HG02852 (cell line): ENCODE data around the gene FGFR4.

ENCODE experiments used
- ATAC-seq: cut with Tn5 transposase; IDR thresholded peaks from one replicate; pipeline ENCODE4 v1.9.1; 2021; ENCODE audit warnings: mild to moderate bottlenecking, moderate library complexity; ENCODE audit not compliant: unreplicated experiment

FGFR4 gene

DNA sequence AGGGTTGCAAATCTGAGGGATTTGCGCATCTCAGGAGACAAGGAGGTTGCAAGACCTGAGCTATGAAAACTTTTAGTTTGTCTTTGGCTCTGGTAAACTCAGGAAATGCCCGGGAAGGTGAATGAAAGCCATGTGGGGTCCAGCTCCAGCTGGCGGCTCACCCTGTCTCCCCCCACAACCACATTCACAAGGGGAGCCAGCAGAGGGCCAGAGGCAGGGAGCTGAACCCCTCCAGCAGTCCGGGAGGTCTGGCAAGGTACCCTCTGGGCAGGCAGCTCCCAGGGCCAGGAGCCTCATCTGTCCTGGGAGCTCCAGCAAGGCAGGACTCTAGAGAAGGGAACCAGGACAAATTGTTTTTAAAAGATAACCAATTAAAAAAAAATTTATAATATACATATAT is 2.5 kb upstream of the FGFR4 start:
- no peak for ATAC-seq

DNA sequence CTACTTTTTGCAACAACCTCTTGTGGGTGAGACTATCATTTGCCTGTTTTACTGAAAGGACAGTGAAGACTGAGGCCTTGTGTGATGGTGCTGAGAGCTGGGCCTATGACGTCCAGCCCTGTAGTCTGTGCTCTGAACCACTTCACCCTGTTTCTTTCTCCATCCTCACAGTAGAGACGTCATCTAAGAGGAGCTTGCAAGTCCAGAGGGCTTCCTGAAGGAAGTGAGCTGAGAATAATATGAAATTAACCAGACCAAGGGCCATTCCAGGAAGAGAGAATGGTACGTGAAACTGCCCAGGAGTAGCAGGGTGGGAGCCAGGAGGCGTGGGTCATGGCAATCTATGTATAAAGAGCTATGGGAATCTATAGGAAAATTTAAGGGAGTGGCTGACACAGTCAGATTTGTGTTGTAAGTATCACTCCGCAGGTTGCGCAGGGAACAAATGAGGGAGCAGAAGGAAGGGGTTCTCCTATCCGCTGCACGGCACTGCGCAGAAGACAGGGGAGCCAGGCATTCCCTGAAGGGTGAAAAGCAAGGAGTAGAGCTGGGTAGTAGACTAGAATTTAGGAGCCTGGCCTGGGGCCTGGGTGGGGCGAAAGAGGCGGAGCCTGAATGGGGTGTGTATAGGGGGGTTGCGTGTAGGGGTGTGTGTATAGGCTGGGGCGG is 596 bp upstream of the FGFR4 start:
- no peak for ATAC-seq

DNA sequence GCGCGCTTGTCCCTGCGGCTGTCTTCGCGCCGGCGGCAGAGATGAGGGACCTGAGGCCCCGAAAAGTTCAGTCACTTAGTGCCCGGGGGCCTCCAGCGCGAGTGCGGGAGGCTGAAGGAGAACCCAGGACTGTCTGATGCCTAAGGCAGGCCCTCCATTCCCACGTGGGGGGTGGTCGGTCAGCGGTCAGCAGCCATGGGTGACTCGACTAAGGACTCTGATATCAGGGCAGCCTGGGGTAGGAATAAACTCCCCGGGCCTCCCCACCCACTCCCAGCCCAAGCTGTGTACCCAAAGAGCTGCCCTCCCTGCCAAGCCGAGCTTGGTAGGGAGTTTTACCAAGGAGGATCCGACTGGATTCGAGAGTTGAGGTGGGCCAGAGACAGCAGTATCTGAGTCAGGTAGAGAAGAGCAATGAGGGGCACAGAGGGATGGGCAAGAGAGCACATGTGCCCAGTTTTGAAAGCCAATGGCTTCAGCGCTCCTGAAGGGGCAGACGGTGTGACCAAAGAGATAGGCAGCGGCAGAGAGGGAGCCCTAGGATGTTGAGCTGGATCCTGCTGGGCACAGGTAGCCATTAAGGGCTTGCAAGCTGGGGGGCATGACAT is 787 bp downstream of the FGFR4 start:
- no peak for ATAC-seq

DNA sequence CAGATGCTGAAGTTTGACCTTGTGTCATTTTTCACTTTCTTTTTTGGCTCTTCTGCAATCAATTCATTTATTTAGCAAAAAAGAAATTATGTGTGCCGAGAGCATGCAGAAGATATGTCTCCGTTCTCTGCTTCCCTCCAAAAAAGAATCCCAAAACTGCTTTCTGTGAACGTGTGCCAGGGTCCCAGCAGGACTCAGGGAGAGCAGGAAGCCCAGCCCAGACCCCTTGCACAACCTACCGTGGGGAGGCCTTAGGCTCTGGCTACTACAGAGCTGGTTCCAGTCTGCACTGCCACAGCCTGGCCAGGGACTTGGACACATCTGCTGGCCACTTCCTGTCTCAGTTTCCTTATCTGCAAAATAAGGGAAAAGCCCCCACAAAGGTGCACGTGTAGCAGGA is 2.4 kb downstream of the FGFR4 start:
- ATAC-seq, result no peak

DNA sequence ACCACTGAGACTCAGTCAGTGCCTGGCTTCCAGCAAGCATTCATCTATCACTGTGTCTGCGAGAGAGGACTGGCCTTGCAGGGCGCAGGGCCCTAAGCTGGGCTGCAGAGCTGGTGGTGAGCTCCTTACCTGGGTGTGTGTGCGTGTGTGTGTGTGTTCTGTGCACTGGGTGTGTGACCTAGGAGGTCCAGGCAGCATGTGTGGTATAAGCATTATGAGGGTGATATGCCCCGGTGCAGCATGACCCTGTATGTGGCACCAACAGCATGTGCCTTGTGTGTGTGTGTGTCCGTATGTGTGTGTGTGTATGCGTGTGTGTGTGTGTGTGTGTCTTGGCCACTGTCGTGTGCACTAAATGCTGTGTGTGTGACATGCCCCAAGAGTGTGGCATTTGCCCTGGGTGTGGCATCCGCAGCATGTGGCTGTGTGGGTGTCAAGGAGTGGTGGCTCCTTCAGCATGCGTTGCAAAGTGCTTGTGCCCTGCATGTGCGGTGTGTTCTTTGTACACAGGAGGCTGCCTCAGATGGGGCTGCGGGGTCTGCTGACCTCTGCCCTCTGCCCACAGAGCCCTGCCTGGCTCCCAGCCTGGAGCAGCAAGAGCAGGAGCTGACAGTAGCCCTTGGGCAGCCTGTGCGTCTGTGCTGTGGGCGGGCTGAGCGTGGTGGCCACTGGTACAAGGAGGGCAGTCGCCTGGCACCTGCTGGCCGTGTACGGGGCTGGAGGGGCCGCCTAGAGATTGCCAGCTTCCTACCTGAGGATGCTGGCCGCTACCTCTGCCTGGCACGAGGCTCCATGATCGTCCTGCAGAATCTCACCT is 3.3 kb downstream of the FGFR4 start:
- no peak for ATAC-seq

DNA sequence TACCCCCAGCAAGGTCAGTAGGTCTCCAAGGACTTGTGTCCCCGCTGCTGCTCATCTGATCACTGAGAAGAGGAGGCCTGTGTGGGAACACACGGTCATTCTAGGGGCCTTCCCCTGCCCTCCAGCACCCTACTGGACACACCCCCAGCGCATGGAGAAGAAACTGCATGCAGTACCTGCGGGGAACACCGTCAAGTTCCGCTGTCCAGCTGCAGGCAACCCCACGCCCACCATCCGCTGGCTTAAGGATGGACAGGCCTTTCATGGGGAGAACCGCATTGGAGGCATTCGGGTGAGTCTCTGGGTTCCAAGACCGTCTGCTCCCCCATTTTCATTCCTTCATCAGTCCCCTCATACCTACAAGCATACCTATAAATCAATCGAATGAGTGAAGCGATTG is 4.1 kb downstream of the FGFR4 start:
- no peak for ATAC-seq

DNA sequence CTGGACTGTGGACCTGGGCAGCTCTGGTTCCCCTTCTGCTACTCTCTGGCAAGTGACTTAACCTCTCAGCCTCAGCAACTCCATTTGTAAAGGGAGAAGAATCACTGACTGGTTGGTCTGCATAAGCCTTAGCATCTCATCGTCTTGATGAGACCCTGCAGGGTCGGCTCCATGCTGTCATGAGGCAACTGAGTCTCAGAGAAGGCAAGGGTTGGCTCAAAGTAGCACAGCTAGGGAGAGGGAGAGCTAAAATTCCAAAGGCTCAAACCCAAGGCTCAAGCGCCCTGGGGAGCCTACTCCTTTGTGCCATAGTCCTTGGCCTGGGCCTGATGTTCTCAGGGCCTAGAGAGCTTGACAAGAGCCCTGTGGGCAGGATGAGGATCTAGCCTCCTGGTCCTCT is 4.5 kb downstream of the FGFR4 start:
- no peak for ATAC-seq

DNA sequence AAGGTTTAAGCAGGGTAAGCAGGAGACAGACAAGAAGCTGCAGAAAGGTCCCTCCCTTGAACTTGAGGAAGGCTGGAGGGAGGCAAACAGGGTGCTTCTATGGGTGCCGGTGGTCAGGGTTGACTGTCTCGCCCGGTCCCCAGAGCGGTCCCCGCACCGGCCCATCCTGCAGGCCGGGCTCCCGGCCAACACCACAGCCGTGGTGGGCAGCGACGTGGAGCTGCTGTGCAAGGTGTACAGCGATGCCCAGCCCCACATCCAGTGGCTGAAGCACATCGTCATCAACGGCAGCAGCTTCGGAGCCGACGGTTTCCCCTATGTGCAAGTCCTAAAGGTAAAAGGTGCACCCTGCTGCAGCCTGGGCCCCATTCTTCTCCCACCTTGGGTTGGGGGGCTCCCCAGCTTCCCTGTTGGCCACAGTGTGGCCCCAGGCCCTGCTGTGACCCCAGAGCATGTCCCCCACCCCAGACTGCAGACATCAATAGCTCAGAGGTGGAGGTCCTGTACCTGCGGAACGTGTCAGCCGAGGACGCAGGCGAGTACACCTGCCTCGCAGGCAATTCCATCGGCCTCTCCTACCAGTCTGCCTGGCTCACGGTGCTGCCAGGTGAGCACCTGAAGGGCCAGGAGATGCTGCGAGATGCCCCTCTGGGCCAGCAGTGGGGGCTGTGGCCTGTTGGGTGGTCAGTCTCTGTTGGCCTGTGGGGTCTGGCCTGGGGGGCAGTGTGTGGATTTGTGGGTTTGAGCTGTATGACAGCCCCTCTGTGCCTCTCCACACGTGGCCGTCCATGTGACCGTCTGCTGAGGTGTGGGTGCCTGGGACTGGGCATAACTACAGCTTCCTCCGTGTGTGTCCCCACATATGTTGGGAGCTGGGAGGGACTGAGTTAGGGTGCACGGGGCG is 5.7 kb downstream of the FGFR4 start:
- ATAC-seq, result no peak

DNA sequence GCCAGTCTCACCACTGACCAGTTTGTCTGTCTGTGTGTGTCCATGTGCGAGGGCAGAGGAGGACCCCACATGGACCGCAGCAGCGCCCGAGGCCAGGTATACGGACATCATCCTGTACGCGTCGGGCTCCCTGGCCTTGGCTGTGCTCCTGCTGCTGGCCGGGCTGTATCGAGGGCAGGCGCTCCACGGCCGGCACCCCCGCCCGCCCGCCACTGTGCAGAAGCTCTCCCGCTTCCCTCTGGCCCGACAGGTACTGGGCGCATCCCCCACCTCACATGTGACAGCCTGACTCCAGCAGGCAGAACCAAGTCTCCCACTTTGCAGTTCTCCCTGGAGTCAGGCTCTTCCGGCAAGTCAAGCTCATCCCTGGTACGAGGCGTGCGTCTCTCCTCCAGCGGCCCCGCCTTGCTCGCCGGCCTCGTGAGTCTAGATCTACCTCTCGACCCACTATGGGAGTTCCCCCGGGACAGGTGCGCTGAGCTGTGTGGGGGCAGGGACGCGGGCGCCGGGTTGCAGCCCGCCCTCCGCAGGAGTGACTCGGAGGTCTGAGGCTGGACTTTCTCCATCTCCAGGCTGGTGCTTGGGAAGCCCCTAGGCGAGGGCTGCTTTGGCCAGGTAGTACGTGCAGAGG is 6.5 kb downstream of the FGFR4 start:
- no peak for ATAC-seq

DNA sequence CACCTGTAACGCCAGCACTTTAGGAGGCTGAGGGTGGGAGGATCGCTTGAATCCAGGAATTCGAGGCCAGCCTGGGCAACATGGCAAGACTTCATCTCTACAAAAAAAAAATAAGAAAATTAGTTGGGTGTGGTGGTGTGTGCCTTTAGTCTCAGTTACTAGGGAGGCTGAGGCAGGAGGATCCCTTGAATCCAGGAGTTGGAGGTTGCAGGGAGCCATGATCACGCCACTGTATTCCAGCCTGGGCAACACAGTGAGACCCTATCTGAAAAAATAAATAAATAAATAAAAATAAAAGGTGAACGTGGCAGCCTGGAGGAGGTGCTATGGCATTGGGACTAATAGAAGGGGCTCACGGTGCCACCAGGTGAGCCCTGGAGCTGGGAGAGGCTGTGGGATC is 7.1 kb downstream of the FGFR4 start:
- ATAC-seq, result no peak

DNA sequence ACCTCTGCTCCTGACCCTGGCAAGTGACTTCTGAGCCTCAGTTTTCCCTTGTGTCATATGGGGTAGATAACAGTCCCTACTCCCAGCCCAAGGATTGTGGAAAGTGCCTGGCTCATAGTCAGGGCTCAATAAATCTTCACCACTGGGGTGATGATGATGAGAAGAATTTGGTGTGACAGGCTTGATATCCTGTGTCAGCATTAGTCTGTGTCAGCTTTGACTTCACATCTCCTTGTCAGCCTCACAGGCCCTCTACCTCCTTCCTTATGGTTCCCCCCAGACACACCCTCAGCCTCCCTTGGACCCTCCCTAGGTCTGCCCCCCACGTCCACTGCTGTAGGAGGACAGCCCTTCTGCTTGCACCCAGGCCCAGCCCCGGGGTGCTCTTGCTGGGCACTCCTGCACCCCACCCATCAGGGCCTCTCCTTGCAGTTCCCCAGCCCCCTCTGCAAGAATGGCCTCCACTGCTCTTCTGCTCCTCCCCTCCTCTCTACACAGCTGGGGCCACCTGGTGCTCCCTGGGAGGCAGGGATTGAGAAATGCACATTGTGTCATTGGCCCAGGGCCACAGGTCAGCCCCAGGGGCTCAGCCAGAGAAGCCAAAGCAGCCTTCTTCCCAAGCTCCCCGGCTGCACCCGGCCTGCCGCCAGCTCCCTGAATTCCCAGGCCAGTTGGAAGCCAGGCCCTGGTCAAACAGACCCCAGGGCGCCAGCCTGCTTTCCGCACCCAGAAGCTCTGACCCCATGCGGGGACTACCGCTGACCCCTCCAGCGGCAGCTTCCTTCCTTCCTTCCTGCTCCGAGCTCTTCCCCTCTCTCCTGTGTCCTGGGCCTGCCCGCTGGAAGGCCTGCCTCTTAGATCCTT is 7.7 kb downstream of the FGFR4 start:
- no peak for ATAC-seq

DNA sequence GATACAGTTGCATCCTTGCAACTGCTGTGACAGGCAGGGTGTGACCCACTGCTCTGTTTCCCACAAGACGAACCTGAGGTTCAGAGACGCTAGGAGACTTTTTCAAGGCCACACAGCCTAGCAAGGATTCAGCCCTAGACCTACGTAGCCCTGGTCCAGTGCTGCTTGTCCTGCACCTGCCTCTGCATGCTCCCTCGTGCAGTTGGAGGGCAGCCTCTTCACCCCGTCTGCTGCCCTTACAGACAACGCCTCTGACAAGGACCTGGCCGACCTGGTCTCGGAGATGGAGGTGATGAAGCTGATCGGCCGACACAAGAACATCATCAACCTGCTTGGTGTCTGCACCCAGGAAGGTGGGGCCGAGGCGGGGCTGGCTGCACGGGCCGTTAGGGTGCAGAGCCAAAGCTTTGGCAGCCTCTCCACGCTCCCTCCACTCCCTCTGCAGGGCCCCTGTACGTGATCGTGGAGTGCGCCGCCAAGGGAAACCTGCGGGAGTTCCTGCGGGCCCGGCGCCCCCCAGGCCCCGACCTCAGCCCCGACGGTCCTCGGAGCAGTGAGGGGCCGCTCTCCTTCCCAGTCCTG is 8.5 kb downstream of the FGFR4 start:
- ATAC-seq, result no peak

DNA sequence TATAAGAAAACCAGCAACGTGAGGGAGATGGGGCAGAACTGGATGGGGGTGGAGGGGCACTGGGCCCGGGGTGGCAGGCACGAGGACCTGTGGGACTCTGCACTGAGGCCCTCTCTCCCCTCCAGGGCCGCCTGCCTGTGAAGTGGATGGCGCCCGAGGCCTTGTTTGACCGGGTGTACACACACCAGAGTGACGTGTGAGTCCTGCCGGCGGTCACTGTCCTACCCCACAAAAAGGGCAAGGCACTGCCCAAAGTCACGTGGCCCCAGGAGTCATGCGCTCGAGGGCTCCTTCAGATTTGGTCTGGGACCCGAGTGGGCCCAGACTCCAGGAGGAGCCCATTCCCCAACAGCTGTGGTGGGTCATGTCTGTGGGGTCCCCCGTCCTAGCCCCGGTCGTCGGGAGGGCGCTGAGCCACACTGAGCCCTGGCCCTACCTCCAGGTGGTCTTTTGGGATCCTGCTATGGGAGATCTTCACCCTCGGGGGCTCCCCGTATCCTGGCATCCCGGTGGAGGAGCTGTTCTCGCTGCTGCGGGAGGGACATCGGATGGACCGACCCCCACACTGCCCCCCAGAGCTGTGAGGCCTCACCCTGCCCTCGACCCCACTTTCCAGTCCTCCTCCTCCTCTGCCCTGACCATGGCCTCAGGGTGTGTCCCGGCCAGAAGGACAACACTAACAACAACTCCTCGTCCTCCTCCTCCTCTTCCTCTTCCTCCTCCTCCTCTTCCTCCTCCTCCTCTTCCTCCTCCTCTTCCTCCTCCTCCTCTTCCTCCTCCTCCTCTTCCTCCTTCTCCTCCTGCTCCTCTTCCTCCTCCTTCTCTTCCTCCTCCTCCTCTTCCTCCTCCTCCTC is 9.7 kb downstream of the FGFR4 start:
- no peak for ATAC-seq

DNA sequence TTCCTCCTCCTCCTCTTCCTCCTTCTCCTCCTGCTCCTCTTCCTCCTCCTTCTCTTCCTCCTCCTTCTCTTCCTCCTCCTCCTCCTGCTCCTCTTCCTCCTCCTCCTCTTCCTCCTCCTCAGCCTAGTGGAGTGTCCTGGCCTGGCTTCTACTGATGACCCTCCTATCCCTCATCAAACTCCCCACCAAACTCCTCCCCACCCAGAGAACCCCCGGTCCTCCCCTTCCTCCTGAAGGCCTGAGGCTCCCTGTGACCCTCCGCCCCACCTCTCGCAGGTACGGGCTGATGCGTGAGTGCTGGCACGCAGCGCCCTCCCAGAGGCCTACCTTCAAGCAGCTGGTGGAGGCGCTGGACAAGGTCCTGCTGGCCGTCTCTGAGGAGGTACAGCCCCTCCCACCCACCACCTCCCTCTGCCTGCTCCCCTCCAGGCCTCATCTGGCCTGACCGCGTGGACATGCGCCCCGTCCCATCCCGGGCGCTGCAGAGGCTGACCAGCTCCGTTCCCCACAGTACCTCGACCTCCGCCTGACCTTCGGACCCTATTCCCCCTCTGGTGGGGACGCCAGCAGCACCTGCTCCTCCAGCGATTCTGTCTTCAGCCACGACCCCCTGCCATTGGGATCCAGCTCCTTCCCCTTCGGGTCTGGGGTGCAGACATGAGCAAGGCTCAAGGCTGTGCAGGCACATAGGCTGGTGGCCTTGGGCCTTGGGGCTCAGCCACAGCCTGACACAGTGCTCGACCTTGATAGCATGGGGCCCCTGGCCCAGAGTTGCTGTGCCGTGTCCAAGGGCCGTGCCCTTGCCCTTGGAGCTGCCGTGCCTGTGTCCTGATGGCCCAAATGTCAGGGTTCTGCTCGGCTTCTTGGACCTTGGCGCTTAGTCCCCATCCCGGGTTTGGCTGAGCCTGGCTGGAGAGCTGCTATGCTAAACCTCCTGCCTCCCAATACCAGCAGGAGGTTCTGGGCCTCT is 10.6 kb downstream of the FGFR4 start:
- ATAC-seq, result no peak

DNA sequence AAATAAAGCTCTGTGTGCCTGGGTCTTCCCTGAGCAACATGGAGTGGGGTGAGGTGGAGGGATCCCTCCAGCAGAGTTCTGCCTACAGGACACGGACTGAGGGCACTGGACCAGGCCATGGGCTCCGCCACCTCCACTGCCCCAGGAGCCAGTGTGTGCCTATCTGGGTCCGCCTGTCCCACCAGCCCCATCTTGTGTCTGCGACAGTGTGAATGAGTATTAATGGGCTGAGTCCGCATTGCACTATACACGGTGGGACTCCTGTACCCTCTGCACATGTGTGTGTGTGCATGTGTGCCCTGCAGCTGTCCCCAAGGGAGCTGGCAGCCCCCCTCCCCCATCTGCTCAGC is 11.4 kb downstream of the FGFR4 start:
- no peak for ATAC-seq

DNA sequence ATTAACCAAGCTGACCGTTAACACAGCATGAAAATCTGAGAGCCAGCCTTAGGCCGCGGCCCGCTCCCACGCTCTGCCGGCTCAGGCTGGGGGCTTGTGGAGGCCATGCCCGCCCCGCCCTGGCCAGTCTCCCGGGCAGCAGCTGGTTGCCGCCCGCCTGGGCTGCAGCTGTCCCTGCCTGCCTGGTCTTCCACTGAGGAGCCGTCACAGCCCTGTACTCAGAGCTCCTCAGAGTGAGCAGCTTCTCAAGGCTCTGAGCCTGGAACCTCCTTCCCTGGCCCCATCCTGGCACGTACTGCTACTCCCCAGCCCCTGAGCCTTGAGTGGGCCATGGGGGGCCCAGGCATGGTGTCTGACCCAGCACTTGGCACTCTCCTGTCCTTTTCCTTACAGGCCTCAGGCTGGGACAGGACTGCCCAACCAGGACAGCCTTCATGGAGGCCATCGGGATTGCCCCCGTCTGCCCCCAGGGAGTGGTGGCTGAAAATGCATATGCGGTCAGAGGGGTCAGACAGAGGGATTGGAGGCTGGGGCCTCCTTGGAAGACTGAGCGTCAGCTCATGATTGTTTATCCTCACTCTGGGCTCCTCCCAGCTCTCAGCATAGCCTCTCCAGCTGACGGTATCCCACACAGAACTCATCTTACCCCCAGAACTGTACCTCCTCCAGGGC is 11.9 kb downstream of the FGFR4 start:
- ATAC-seq, result no peak
